ENCODE measurements around the gene MACROD1. TPM values are rescaled to one million over a fixed set of nuclear protein-coding genes. Genes with fewer than 3 reads are reported as not detected.
A peak's percentile ranks its signal among the peaks of the same experiment; 100 is the strongest.

The MACROD1 gene
- total and polyA plus RNA-seq, 9 of the 15 experiments (the other 6 are each of a cell fraction or from before 2014, with no cell fraction given) = 1.1 to 60.0 (median 26.4) TPM

GRCh38 chr11:64110465-64111375 is 55.2 kb downstream of the MACROD1 start (continued):
- TF ChIP-seq MEIS2 (IDR thresholded peaks at IDR 0.05; ENCODE audit: partially characterized antibody) = peak; percentile 53
- TF ChIP-seq, protein P1, sequence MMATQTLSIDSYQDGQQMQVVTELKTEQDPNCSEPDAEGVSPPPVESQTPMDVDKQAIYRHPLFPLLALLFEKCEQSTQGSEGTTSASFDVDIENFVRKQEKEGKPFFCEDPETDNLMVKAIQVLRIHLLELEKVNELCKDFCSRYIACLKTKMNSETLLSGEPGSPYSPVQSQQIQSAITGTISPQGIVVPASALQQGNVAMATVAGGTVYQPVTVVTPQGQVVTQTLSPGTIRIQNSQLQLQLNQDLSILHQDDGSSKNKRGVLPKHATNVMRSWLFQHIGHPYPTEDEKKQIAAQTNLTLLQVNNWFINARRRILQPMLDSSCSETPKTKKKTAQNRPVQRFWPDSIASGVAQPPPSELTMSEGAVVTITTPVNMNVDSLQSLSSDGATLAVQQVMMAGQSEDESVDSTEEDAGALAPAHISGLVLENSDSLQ (IDR thresholded peaks at IDR 0.05) = peak; percentile 64
- no peak for TF ChIP-seq E2F6 (IDR thresholded peaks at IDR 0.05; ENCODE audit: borderline replicate concordance in 1 of 2, extremely low read depth in 1 of 2, insufficient read depth in 1 of 2, insufficient read length in 1 of 2, low read depth in 1 of 2, low read length in 1 of 2, poor library complexity in 1 of 2, severe bottlenecking in 1 of 2)
- TF ChIP-seq, protein P2, sequence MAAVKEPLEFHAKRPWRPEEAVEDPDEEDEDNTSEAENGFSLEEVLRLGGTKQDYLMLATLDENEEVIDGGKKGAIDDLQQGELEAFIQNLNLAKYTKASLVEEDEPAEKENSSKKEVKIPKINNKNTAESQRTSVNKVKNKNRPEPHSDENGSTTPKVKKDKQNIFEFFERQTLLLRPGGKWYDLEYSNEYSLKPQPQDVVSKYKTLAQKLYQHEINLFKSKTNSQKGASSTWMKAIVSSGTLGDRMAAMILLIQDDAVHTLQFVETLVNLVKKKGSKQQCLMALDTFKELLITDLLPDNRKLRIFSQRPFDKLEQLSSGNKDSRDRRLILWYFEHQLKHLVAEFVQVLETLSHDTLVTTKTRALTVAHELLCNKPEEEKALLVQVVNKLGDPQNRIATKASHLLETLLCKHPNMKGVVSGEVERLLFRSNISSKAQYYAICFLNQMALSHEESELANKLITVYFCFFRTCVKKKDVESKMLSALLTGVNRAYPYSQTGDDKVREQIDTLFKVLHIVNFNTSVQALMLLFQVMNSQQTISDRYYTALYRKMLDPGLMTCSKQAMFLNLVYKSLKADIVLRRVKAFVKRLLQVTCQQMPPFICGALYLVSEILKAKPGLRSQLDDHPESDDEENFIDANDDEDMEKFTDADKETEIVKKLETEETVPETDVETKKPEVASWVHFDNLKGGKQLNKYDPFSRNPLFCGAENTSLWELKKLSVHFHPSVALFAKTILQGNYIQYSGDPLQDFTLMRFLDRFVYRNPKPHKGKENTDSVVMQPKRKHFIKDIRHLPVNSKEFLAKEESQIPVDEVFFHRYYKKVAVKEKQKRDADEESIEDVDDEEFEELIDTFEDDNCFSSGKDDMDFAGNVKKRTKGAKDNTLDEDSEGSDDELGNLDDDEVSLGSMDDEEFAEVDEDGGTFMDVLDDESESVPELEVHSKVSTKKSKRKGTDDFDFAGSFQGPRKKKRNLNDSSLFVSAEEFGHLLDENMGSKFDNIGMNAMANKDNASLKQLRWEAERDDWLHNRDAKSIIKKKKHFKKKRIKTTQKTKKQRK (IDR thresholded peaks at IDR 0.05; ENCODE audit: borderline replicate concordance, low read depth, low read length) = no peak
- TF ChIP-seq SP1 (CRISPR knock-in tag; IDR thresholded peaks at IDR 0.05) = no peak
- TF ChIP-seq, protein P3, sequence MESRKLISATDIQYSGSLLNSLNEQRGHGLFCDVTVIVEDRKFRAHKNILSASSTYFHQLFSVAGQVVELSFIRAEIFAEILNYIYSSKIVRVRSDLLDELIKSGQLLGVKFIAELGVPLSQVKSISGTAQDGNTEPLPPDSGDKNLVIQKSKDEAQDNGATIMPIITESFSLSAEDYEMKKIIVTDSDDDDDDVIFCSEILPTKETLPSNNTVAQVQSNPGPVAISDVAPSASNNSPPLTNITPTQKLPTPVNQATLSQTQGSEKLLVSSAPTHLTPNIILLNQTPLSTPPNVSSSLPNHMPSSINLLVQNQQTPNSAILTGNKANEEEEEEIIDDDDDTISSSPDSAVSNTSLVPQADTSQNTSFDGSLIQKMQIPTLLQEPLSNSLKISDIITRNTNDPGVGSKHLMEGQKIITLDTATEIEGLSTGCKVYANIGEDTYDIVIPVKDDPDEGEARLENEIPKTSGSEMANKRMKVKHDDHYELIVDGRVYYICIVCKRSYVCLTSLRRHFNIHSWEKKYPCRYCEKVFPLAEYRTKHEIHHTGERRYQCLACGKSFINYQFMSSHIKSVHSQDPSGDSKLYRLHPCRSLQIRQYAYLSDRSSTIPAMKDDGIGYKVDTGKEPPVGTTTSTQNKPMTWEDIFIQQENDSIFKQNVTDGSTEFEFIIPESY (CRISPR knock-in tag; IDR thresholded peaks at IDR 0.05) = peak; percentile 53; the same call in 1 of the 2 replicates
- no peak for TF ChIP-seq SUPT5H (IDR thresholded peaks at IDR 0.05)
- TF ChIP-seq XRCC5 (IDR thresholded peaks at IDR 0.05; ENCODE audit: low read depth, low read length) = no peak
- TF ChIP-seq ZEB2 (IDR thresholded peaks at IDR 0.05) = no peak
- no peak for TF ChIP-seq ETV6 (IDR thresholded peaks at IDR 0.05; ENCODE audit: borderline replicate concordance in 1 of 2, low read depth in 2 of 2, low read length in 1 of 2)
- no peak for TF ChIP-seq ETV6 (CRISPR knock-in tag; IDR thresholded peaks at IDR 0.05; ENCODE audit: borderline replicate concordance)
- TF ChIP-seq OTX1 (CRISPR knock-in tag; IDR thresholded peaks at IDR 0.05) = no peak
- no peak for TF ChIP-seq JUN (IDR thresholded peaks at IDR 0.05; ENCODE audit: borderline replicate concordance, low read depth, low read length)
- no peak for TF ChIP-seq JUN (CRISPR knock-in tag; IDR thresholded peaks at IDR 0.05; ENCODE audit: borderline replicate concordance)
